GM23338 (cell line): ENCODE measurements around the gene ZSWIM9. TPM values are rescaled to one million over a fixed set of nuclear protein-coding genes. Genes with fewer than 3 reads are reported as not detected.

ENCODE experiments used
- ATAC-seq: fragments of 200-7000 bp; cut with Tn5 transposase; 3 replicates; pipeline ENCODE4 v1.9.1; 2020
- DNase-seq: peaks from one replicate; pipeline ENCODE4 v3.0.0-alpha.2; 2015; ENCODE audit warnings: low spot score
- H2AFZ ChIP-seq: fragments of 200-600 bp; sonication (generic); 2 replicates; pipeline ENCODE4 v1.8.0; 2016; ENCODE audit warnings: antibody characterized with exemption, mild to moderate bottlenecking, moderate library complexity
- H3F3A ChIP-seq: fragments of 200-600 bp; sonication (generic); replicated peaks from 2 replicates; pipeline ENCODE4 v1.8.0; 2017; ENCODE audit warnings: antibody characterized with exemption, mixed run types, low read depth
- H3K27ac ChIP-seq: fragments of 200-600 bp; sonication (generic); 2 replicates; pipeline ENCODE4 v1.6.1; 2016; ENCODE audit warnings: low read depth
- H3K27me3 ChIP-seq: fragments of 200-600 bp; sonication (generic); 2 replicates; pipeline ENCODE4 v1.8.0; 2016; ENCODE audit warnings: mild to moderate bottlenecking, mixed run types, moderate library complexity; ENCODE audit not compliant: insufficient read depth
- H3K36me3 ChIP-seq: fragments of 200-600 bp; sonication (generic); 2 replicates; pipeline ENCODE4 v1.8.0; 2016; ENCODE audit warnings: mild to moderate bottlenecking; ENCODE audit not compliant: insufficient read depth
- H3K4me1 ChIP-seq: fragments of 200-600 bp; sonication (generic); 2 replicates; pipeline ENCODE4 v1.8.0; 2016; ENCODE audit warnings: mild to moderate bottlenecking, moderate library complexity; ENCODE audit not compliant: insufficient read depth
- H3K4me2 ChIP-seq: fragments of 200-600 bp; sonication (generic); 2 replicates; pipeline ENCODE4 v1.7.1; 2017; ENCODE audit warnings: mixed run types
- H3K4me3 ChIP-seq: fragments of 200-600 bp; sonication (generic); 2 replicates; pipeline ENCODE4 v1.6.1; 2016; ENCODE audit warnings: mixed run types
- H3K79me2 ChIP-seq: fragments of 200-600 bp; sonication (generic); replicated peaks from 2 replicates; pipeline ENCODE4 v1.8.0; 2017; ENCODE audit warnings: mild to moderate bottlenecking; ENCODE audit not compliant: insufficient read depth
- H3K9me2 ChIP-seq: fragments of 200-600 bp; sonication (generic); 2 replicates; pipeline ENCODE4 v1.8.0; 2017; ENCODE audit not compliant: insufficient read depth
- H4K20me1 ChIP-seq: fragments of 200-600 bp; sonication (generic); replicated peaks from 2 replicates; pipeline ENCODE4 v1.8.0; 2017; ENCODE audit warnings: mild to moderate bottlenecking; ENCODE audit not compliant: insufficient read depth
- H3K27ac Mint-ChIP-seq: 2 replicates; pipeline ENCODE4 v1.8.0; 2020; ENCODE audit warnings: inconsistent platforms, mild to moderate bottlenecking, moderate library complexity, mixed read lengths
- H3K27me3 Mint-ChIP-seq: 3 replicates; pipeline ENCODE4 v1.8.0; 2022; ENCODE audit warnings: low read depth, mild to moderate bottlenecking, moderate library complexity, mixed read lengths, inconsistent platforms; ENCODE audit not compliant: insufficient read depth, poor library complexity
- H3K36me3 Mint-ChIP-seq: 3 replicates; pipeline ENCODE4 v1.8.0; 2021; ENCODE audit warnings: low read depth, mild to moderate bottlenecking, inconsistent platforms, moderate library complexity, mixed read lengths
- H3K4me1 Mint-ChIP-seq: 3 replicates; pipeline ENCODE4 v1.8.0; 2020; ENCODE audit warnings: mild to moderate bottlenecking, inconsistent platforms, mixed read lengths
- H3K4me3 Mint-ChIP-seq: 3 replicates; pipeline ENCODE4 v1.8.0; 2021; ENCODE audit warnings: moderate library complexity, mild to moderate bottlenecking, inconsistent platforms, mixed read lengths
- H3K9me3 Mint-ChIP-seq: 3 replicates; pipeline ENCODE4 v1.8.0; 2020; ENCODE audit warnings: moderate library complexity, mild to moderate bottlenecking, inconsistent platforms, mixed read lengths
- CREB1 ChIP-seq: fragments of 250-450 bp; sonication (Bioruptor Pico); IDR thresholded peaks from 2 replicates; pipeline ENCODE4 v1.5.0; 2020; ENCODE audit warnings: low read depth, mild to moderate bottlenecking, moderate library complexity
- CTCF ChIP-seq, 2 experiments: fragments of 200-600 bp in 1 of 2; sonication (generic) in 1 of 2; conservative IDR thresholded peaks; 2 replicates each; pipeline versions ENCODE4 v1.5.1 to v1.6.1; 2016 to 2017; ENCODE audit warnings: antibody characterized with exemption in 2 of 2, low read depth in 2 of 2, mild to moderate bottlenecking in 2 of 2, moderate library complexity in 1 of 2
- NANOG ChIP-seq: IDR thresholded peaks from 2 replicates; pipeline ENCODE4 v1.6.1; 2016; ENCODE audit warnings: antibody characterized with exemption, borderline replicate concordance
- POLR2AphosphoS5 ChIP-seq: IDR thresholded peaks from 2 replicates; pipeline ENCODE4 v1.6.1; 2016; ENCODE audit warnings: antibody characterized with exemption, low read depth
- STAT1 ChIP-seq: IDR thresholded peaks from one replicate; pipeline ENCODE4 v1.6.1; 2016; ENCODE audit warnings: antibody characterized with exemption; ENCODE audit not compliant: unreplicated experiment
- ZNF462 ChIP-seq: fragments of 250-450 bp; sonication (Bioruptor Pico); IDR thresholded peaks from 2 replicates; pipeline ENCODE4 v1.5.0; 2020; ENCODE audit warnings: mild to moderate bottlenecking, moderate library complexity
- polyA plus RNA-seq: library from polyadenylated mRNA; unstranded; fragments of >200 nt; fragmentation: Nextera tagmentation; extraction: Ambion mirVana; gene quantifications from 2 replicates; pipeline ENCODE4 v1.2.1, GENCODE V29; 2016
- total RNA-seq: library from RNA; depleted of rRNA; stranded (reverse); fragments of >200 nt; shearing (Covaris generic); gene quantifications from 2 replicates; pipeline ENCODE4 v1.2.3, GENCODE V29; 2014

The ZSWIM9 gene
- total and polyA plus RNA-seq, 2 experiments from 2014 or later, result 2.9 to 9.1 TPM

DNA sequence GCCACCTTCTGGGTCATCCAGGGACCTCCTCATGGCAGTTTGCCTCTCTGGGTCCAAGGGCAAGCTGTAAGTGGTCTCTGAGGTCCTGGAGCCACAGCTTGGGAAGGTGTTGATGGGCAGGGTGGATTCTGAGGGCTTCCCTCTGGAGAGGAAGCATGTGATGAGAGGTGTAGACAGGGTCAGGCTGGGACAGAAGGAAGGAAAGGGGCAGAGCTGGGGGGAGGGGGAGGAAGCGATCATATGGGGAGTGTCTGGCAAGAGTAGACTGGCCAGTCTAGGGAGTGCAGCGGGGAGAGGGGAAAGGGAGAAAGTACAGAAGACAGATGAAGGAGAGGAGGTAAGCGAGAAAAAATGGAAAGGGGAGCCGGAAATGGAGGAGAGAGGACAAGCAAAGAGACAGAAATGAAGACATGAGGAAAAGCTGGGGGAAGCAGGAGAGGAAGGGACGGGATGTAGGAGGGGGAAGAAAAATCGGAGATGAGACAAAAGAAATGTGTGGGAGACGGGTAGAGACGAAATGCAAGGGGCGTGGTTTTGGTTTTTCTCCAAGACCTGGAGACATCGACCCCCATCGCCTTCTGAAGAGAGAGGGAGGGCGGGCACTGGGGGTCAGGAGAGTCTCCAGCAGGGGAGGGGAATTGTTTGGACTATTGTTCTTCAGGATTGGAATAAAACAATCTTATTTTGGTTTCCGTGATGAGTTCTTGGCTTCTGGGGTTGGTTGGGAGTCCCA is 26.6 kb downstream of the ZSWIM9 start (continued):
- TF ChIP-seq ZNF462 (CRISPR knock-in tag), result no peak
- TF ChIP-seq POLR2AphosphoS5, result no peak
- TF ChIP-seq CTCF (conservative IDR thresholded peaks at IDR 0.05; ENCODE audit: low read depth in 2 of 2), result no peak

DNA sequence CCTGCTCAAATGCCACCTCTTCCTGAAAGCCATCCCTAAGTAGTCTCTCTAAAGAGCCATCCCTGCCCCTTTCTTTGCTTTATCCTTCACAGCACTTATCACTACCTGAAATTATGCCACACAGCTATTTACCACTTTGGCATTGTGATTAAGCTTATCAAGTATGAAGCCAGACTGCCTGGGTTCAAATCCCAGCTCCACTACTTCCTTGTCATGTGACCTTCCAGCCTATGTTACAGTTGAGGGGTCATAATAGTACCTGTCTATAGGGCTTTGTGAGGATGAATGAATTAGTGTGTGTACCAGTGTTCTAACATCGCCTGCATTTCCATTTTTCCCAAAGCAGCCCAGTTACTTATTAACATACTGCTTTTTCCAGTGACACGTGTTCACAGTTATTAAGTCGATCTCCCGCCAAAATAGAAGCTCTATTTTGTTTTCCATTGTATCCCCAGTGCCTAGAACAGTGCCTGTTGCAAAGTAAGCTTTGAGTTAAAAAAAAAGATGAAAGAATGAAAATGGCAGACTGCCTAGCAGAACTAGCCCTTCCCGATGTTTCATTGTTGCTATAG is 32.8 kb downstream of the ZSWIM9 start:
- no peak for ATAC-seq
- Mint-ChIP-seq H3K9me3 (peaks cover 7% of the 10 kb centered on the region; the same call in 2 of the 3 replicates), H3K4me3 (no peak overlapping the region), H3K27ac (no peak overlapping the region), H3K36me3 (peaks cover 4% of the 10 kb centered on the region; the same call in 1 of the 3 replicates), H3K4me1 (no peaks in the 10 kb centered on the region), H3K27me3 (peaks cover 4% of the 10 kb centered on the region)
- H3K9me2 ChIP-seq, result no peaks in the 10 kb centered on the region
- H3K79me2 ChIP-seq, result no peaks in the 10 kb centered on the region
- H3F3A ChIP-seq, result peaks cover 4% of the 10 kb centered on the region
- peak overlapping the region; percentile 24; the same call in 1 of the 2 replicates for H2AFZ ChIP-seq
- H3K4me3 ChIP-seq, result peak overlapping the region; percentile 46
- DNase-seq, result no peak
- H3K27me3 ChIP-seq, result no peaks in the 10 kb centered on the region
- H3K4me2 ChIP-seq, result peak overlapping the region; percentile 72
- 0 out of 2 replicates have a peak overlapping the region, but pooled peaks have one; percentile 39 for H3K27ac ChIP-seq
- peaks cover 6% of the 10 kb centered on the region for H3K4me1 ChIP-seq
- H4K20me1 ChIP-seq, result no peaks in the 10 kb centered on the region
- no peaks in the 10 kb centered on the region for H3K36me3 ChIP-seq
- TF ChIP-seq STAT1, result no peak
- no peak for TF ChIP-seq NANOG
- TF ChIP-seq CREB1, result no peak
- TF ChIP-seq ZNF462 (CRISPR knock-in tag), result no peak
